Effector memory CD8-positive, alpha-beta T cell (primary cell): ENCODE results near the gene ARHGEF25.
"Not testable (repeated sequence)": the region's sequence is repeated elsewhere in the genome, so short reads cannot be mapped to it uniquely, and the experiment has no call there.

Experiments used
- ATAC-seq: fragments of 150-1000 bp; cut with Tn5 transposase; replicated peaks from 2 replicates; pipeline ENCODE4 v1.10.0; 2021; ENCODE audit warnings: mild to moderate bottlenecking, moderate library complexity
- DNase-seq, 3 experiments: peaks; one replicate each; pipeline ENCODE4 v3.0.0; 2021
- H3K27ac Mint-ChIP-seq, 2 donors: one replicate each; pipeline ENCODE4 v1.8.0; 2022; ENCODE audit warnings: mild to moderate bottlenecking in 2 of 2, mixed read lengths in 2 of 2, moderate library complexity in 2 of 2
- H3K27me3 Mint-ChIP-seq, 2 donors: one replicate each; pipeline ENCODE4 v1.8.0; 2022; ENCODE audit warnings: mixed read lengths in 2 of 2
- H3K36me3 Mint-ChIP-seq: one replicate; pipeline ENCODE4 v1.8.0; 2022; ENCODE audit warnings: mild to moderate bottlenecking, moderate library complexity, mixed read lengths; ENCODE audit not compliant: insufficient read depth
- H3K4me1 Mint-ChIP-seq, 2 donors: one replicate each; pipeline ENCODE4 v1.8.0; 2022; ENCODE audit warnings: low read depth in 2 of 2, mixed read lengths in 2 of 2
- H3K4me3 Mint-ChIP-seq, 2 donors: one replicate each; pipeline ENCODE4 v1.8.0; 2022; ENCODE audit warnings: mild to moderate bottlenecking in 2 of 2, mixed read lengths in 2 of 2, moderate library complexity in 2 of 2
- H3K9me3 Mint-ChIP-seq, 2 donors: one replicate each; pipeline ENCODE4 v1.8.0; 2022; ENCODE audit warnings: mixed read lengths in 2 of 2
- total RNA-seq, 9 experiments: gene quantifications; one replicate each; lab custom pipeline; 2026; lab: John Stamatoyannopoulos, UW

ARHGEF25 gene
- 0.45 to 1.4 (median 0.85) reads per million in 9 experiments for total RNA-seq

DNA sequence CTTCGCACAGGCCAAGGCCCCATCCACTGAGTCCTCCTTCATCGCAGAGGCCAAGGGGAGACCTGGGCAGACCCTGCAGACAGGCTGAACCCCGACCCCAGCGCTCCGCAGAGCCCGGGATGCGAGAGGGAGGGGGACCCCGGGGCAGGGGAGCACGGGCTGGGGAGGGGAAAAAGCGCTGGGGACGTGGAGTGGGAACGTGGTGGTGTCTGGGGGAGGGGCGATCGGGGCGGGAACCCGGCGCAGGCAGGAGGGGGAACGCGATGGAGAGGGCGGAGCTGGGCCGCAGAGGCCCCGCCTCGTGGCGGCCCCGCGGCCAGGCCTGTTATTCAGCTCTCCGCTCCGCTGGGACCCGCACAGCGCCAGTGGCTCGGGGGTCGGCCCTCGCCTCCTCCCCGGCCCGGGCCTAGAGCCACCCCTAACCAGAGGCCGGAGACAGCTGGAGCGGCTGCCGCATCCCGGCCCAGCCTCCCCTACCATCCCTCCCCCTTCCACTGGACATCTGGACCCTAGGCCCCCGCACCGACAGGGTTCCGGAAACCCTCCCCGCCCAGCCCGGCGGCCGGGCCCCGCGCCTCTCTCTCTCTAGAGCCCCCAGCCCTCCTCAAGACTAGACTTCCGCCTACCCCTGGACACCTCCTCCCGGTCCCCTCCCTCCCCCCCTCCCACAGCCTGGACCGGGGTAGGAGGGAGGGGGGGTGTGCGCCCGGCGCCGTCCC, at the start of gene ARHGEF25:
Gene ARHGEF25 (plus strand): TSS at position 328 of the 719 bp plus-strand sequence. CDS start 460 bp downstream, outside the sequence.
- no peaks in the 10 kb centered on the region for H3K9me3 Mint-ChIP-seq
- peak; percentile 78 for ATAC-seq
- peaks cover 4 to 8% of the 10 kb centered on the region in 2 donors for H3K4me1 Mint-ChIP-seq
- H3K36me3 Mint-ChIP-seq: no peaks in the 10 kb centered on the region
- peak within 1 kb of the TSS; percentile 71 to 85 for H3K4me3 Mint-ChIP-seq
- no peak within 1 kb of the TSS for H3K27ac Mint-ChIP-seq
- DNase-seq: no peak
- H3K27me3 Mint-ChIP-seq: peaks cover 8 to 42% of the 10 kb centered on the region in 2 donors

DNA sequence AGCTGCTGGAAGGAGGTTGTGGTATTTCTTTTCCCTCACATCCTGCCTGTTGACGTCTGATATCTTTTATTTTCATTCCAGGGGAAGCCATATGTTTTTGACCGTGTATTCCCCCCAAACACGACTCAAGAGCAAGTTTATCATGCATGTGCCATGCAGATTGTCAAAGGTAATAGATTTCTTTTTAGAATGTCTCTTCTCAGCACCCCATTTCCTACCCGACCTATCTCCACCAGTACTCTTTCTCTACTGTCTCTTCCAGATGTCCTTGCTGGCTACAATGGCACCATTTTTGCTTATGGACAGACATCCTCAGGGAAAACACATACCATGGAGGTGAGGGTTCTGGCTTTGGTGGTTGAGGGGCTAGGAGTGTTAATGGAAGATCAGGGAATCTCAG, 47.9 kb upstream of the ARHGEF25 start:
- no peak overlapping the region for H3K4me3 Mint-ChIP-seq
- H3K27ac Mint-ChIP-seq: no peak overlapping the region
- no peaks in the 10 kb centered on the region for H3K4me1 Mint-ChIP-seq
- ATAC-seq: no peak
- H3K27me3 Mint-ChIP-seq: peaks cover 17 to 24% of the 10 kb centered on the region in 2 donors
- H3K9me3 Mint-ChIP-seq: no peaks in the 10 kb centered on the region
- DNase-seq: no peak
- H3K36me3 Mint-ChIP-seq: no peaks in the 10 kb centered on the region

DNA sequence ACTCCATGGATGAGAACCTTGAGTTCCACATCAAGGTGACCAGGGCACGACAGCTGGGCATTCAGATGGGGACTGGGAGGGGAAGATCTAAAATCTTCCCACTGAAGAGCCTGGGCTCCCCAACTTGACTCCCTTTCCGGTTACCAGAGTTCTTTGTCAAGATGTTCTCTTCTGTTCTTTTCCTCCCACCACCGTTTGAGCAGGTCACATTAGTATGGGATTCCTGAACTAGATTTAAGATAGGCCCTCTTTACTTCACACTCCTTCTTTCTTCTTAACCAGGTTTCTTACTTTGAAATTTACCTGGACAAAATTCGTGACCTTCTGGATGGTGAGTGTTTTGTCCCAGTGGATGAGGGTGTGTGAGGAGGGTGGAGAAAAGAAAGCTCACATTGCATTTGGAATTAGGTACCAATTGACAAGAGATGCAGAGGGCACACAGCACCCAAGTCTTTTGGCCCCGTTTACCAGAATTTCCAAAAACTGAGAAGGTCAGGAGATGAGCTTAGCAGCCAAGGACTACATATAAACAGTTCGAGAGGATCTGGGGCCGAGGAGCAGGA, 47.0 kb upstream of the ARHGEF25 start:
- Mint-ChIP-seq H3K4me3 (no peak overlapping the region), H3K4me1 (no peaks in the 10 kb centered on the region), H3K36me3 (no peaks in the 10 kb centered on the region), H3K9me3 (no peaks in the 10 kb centered on the region), H3K27ac (no peak overlapping the region), H3K27me3 (peaks cover 26 to 28% of the 10 kb centered on the region in 2 donors)
- ATAC-seq: no peak
- DNase-seq: no peak

DNA sequence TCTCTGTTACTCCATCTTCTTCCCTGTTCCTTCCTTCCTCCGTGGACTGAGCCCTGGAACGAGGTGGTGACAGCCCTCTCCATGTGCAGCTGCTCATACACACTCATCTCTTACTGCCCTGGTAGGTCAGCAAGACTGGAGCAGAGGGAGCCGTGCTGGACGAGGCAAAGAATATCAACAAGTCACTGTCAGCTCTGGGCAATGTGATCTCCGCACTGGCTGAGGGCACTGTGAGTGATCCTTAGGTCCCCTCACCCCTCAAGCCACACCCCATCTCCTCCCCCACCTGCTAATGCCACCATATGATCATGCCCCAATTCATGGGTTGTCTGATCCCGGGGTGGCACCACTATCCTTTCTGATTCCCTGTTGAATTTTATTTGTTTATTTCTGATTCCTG, 42.4 kb upstream of the ARHGEF25 start:
- H3K27me3 Mint-ChIP-seq: peaks cover 24 to 33% of the 10 kb centered on the region in 2 donors
- H3K27ac Mint-ChIP-seq: no peak overlapping the region
- no peak overlapping the region for H3K4me3 Mint-ChIP-seq
- no peaks in the 10 kb centered on the region for H3K9me3 Mint-ChIP-seq
- peaks cover 3% of the 10 kb centered on the region for H3K36me3 Mint-ChIP-seq
- no peak for DNase-seq
- no peaks in the 10 kb centered on the region for H3K4me1 Mint-ChIP-seq
- ATAC-seq: no peak

DNA sequence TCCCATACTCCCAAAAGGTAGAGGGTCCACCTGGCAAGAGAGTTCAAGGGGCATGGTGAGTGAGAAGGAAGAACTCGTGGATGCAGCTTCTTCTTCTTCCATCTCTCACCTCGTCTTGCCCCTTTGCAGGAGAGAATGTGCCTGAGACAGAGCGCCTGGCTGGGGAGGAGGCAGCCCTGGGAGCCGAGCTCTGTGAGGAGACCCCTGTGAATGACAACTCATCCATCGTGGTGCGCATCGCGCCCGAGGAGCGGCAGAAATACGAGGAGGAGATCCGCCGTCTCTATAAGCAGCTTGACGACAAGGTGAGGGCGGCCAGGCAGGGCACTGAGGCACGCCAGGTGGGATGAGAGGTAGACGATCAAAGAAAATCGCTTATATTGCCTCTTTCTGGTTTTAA, 41.4 kb upstream of the ARHGEF25 start:
- peaks cover 14 to 23% of the 10 kb centered on the region in 2 donors for H3K27me3 Mint-ChIP-seq
- H3K4me1 Mint-ChIP-seq: no peaks in the 10 kb centered on the region
- no peaks in the 10 kb centered on the region for H3K9me3 Mint-ChIP-seq
- DNase-seq: no peak
- peaks cover 3% of the 10 kb centered on the region for H3K36me3 Mint-ChIP-seq
- ATAC-seq: no peak
- H3K4me3 Mint-ChIP-seq: no peak overlapping the region
- H3K27ac Mint-ChIP-seq: no peak overlapping the region

DNA sequence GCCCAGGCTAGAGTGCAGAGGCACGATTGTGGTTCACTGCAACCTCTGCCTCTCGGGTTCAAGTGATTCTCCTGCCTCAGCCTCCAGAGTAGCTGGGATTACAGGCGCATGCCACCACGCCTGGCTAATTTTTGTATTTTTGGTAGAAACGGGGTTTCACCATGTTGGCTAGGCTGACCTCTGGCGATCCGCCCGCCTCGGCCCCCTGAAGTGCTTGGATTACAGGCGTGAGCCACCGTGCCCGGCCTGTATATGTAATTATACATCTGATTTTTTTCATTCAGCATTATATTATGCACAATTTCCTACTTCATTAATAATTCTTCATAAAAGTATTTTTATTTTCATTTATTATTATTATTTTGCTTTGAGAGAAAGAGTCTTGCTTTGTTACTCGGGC, 40.8 kb upstream of the ARHGEF25 start:
- peaks cover 10 to 21% of the 10 kb centered on the region in 2 donors for H3K27me3 Mint-ChIP-seq
- not testable (repeated sequence) for H3K4me3 Mint-ChIP-seq, H3K27ac Mint-ChIP-seq, DNase-seq, H3K9me3 Mint-ChIP-seq, H3K36me3 Mint-ChIP-seq, H3K4me1 Mint-ChIP-seq, ATAC-seq

DNA sequence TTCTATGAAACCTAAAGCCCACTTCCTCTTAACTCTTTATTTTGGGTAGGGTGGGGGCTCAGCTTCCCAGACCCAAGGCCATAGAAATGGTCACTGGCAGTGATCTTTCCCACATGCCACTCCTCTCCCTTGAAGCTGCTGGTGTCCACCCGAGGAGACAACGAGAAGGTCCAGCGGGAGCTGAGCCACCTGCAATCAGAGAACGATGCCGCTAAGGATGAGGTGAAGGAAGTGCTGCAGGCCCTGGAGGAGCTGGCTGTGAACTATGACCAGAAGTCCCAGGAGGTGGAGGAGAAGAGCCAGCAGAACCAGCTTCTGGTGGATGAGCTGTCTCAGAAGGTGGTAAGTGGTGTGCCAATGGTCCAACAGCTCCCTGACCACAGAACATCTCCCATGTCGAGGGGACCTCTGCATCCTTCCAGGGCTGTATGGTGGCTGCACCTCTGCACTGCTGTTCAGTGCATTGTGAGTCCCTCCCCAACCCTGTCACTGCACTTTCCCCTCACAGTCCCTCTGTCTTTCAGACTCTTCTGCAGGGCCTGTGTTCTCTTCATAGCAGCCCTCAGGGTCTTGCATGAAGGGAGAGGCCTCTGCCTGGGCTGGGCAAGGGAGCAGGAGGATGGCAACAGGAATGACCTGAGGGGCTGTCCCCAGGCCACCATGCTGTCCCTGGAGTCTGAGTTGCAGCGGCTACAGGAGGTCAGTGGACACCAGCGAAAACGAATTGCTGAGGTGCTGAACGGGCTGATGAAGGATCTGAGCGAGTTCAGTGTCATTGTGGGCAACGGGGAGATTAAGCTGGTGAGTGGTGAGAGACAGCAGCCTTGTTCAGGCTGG, 39.1 kb upstream of the ARHGEF25 start:
- ATAC-seq (no peak), DNase-seq (no peak)
- H3K4me3 Mint-ChIP-seq: no peak overlapping the region
- H3K36me3 Mint-ChIP-seq: peaks cover 6% of the 10 kb centered on the region
- peaks cover 10 to 21% of the 10 kb centered on the region in 2 donors for H3K27me3 Mint-ChIP-seq
- no peaks in the 10 kb centered on the region for H3K4me1 Mint-ChIP-seq
- no peaks in the 10 kb centered on the region for H3K9me3 Mint-ChIP-seq
- H3K27ac Mint-ChIP-seq: no peak overlapping the region

DNA sequence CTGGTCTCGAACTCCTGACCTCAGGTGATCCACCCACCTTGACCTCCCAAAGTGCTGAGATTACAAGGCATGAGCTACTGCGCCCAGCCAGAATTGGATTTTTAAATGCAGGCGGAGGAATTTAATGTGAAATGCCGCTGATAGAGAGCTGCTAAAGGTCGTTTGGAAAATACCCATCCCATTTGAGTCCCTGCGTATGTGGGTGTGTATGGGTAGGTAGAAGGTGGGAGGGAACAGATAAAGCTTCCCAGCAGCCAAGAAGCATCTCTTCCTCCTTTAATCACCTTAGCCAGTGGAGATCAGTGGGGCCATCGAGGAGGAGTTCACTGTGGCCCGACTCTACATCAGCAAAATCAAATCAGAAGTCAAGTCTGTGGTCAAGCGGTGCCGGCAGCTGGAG, 36.4 kb upstream of the ARHGEF25 start:
- H3K4me3 Mint-ChIP-seq: no peak overlapping the region
- peaks cover 6% of the 10 kb centered on the region for H3K36me3 Mint-ChIP-seq
- ATAC-seq (no peak), DNase-seq (no peak)
- H3K27ac Mint-ChIP-seq: no peak overlapping the region
- H3K9me3 Mint-ChIP-seq: no peaks in the 10 kb centered on the region
- no peaks in the 10 kb centered on the region for H3K4me1 Mint-ChIP-seq
- H3K27me3 Mint-ChIP-seq: peaks cover 1% of the 10 kb centered on the region in 2 donors

DNA sequence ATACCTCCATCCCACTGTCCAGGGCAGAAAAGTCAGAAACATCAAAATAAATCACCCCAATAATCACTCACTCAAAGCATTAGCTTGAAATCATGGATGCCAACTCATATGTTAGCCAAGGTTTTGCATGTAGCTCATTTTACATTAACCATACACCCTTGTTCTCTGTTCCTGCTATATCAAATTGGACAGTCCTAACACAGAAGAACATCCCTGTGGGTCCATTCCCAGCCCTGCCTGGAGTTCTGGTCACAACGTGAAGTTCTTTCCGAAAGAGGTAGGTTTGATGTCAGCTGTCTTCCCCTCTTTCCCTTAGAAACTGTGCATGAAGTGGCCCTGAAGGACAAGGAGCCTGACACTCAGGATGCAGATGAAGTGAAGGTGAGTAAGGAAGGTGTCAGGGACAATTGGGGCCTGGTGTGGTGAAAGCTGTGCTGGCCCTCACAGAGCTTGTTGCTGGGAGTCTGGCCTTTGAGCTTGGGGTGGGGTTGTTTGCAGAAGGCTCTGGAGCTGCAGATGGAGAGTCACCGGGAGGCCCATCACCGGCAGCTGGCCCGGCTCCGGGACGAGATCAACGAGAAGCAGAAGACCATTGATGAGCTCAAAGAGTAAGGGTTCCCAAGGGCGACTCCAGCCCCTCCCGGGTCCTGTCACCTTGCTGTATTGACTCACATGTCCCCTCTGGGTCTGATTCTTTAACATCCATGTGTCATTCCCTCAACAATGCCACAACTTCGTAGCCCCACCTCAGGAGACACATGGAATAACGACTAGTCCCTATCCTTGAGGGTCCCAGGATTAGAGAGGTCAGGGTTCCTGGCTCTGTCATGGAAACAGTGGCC, 35.2 kb upstream of the ARHGEF25 start:
- H3K27me3 Mint-ChIP-seq: no peaks in the 10 kb centered on the region
- no peak overlapping the region for H3K27ac Mint-ChIP-seq
- H3K36me3 Mint-ChIP-seq: peaks cover 6% of the 10 kb centered on the region
- H3K4me1 Mint-ChIP-seq: no peaks in the 10 kb centered on the region
- ATAC-seq: no peak
- DNase-seq: no peak
- no peaks in the 10 kb centered on the region for H3K9me3 Mint-ChIP-seq
- H3K4me3 Mint-ChIP-seq: no peak overlapping the region

DNA sequence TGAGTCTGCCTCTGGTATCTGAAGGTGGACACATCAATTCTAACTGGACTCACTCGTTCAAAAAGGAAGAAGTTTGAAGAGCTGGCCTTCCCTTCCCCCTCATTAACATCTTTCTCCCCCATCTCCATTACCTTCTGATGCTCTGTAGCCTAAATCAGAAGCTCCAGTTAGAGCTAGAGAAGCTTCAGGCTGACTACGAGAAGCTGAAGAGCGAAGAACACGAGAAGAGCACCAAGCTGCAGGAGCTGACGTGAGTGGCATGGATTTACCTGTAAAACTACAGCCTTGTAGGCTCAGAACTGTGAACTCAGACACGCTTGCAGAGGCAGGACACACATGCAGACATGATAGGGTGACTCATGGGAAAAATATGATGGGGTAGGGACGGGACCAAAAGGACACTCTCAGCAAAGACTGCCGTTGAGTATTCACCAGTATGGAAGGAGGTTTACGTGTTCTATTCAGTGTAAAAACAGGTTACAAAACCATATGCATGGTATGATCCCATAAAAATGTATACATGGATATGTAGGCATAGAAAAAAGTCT, 34.5 kb upstream of the ARHGEF25 start:
- Mint-ChIP-seq H3K36me3 (peaks cover 5% of the 10 kb centered on the region), H3K27ac (no peak overlapping the region), H3K4me3 (no peak overlapping the region), H3K9me3 (no peaks in the 10 kb centered on the region), H3K27me3 (no peaks in the 10 kb centered on the region), H3K4me1 (no peaks in the 10 kb centered on the region)
- ATAC-seq: no peak
- no peak for DNase-seq

DNA sequence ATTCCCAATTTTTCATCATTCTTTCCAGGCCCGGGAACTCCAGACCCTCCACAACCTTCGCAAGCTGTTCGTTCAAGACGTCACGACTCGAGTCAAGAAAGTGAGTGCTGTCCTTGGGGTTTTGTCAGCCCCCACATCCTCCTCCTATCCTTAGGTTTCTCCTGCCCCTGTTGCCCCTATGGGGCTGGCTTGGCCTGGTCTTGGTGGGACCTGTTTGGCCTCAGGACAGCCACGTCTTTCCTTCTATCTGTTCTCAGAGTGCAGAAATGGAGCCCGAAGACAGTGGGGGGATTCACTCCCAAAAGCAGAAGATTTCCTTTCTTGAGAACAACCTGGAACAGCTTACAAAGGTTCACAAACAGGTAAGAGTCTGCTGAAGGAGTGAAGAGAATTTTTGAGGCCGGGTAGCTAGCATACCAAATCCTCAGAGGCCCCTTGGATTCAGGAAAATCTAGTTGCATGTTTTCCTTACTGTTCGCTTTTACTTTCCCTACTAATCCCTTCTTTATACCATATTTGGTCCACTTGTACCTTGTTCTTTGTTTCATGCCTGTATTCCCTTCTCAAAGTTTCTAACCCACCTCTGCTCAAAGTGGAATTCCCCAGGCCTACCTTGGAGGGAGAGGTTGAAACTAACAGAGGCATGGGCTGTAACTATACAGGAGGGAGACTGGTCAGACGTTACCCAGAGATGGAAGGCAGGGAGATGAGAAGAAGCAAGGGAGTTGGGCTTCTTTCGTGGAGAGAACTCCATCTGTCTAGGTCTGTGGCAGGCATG, 33.1 kb upstream of the ARHGEF25 start:
- H3K27ac Mint-ChIP-seq: no peak overlapping the region
- peaks cover 3 to 5% of the 10 kb centered on the region in 2 donors for H3K27me3 Mint-ChIP-seq
- ATAC-seq: no peak
- no peak for DNase-seq
- no peaks in the 10 kb centered on the region for H3K9me3 Mint-ChIP-seq
- peaks cover 2% of the 10 kb centered on the region for H3K36me3 Mint-ChIP-seq
- peaks cover under 1 to 2% of the 10 kb centered on the region in 2 donors for H3K4me1 Mint-ChIP-seq
- H3K4me3 Mint-ChIP-seq: no peak overlapping the region

DNA sequence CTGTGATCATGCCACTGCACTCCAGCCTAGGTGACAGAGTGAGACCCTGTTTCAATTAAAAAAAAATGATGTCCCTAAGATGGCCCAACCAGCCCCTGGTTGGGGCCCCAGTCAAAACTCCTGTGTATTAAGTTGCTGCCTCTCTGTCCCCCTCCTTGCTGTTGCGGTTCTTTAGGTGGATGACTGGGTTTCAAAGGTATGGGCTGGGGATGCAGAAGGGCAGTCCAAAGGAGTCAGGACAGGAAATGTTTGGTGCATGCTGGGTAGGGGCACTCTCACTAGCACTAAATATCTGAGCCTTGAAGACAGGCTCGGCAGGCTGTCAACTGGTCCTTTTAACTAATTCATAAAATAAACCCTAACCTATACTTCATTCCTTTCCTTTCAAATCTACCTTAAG, 32.2 kb upstream of the ARHGEF25 start:
- no peaks in the 10 kb centered on the region for H3K9me3 Mint-ChIP-seq
- H3K27me3 Mint-ChIP-seq: peaks cover 6 to 10% of the 10 kb centered on the region in 2 donors
- H3K36me3 Mint-ChIP-seq: peaks cover 2% of the 10 kb centered on the region
- ATAC-seq: no peak
- peaks cover 4 to 5% of the 10 kb centered on the region in 2 donors for H3K4me1 Mint-ChIP-seq
- no peak for DNase-seq
- H3K27ac Mint-ChIP-seq: no peak overlapping the region
- H3K4me3 Mint-ChIP-seq: no peak overlapping the region
